ENCODE measurements around the gene JUND. TPM values are rescaled to one million over a fixed set of nuclear protein-coding genes. Genes with fewer than 3 reads are reported as not detected.

JUND gene
- polyA plus RNA-seq, 2 of the 4 experiments (the other 2 are of a cell fraction), result 65.1 to 68.9 TPM

Small RNA genes lying within 50 kb of the gene (small RNA-seq; reads per million reads assigned to genes)
- gene MIR3188, result 0 to 4.3 (median 0) reads per million in 6 experiments
- 0 reads per million in 6 experiments for gene RPL39P38

Other genes starting within 250 kb of the JUND start
- gene IL12RB1, start 194.7 kb downstream of the JUND start, polyA plus RNA-seq (2011; rRNA removed), result not detected in 2 replicates
- gene IL12RB1, start 194.7 kb downstream of the JUND start, polyA plus RNA-seq (2017; fragmentation: RNase III; extraction: RNeasy Plus Mini Kit Qiagen cat#74134 plus additional on column Dnase treatment), result not detected in 3 replicates
- gene MAST3, start 183.8 kb downstream of the JUND start, polyA plus RNA-seq (2011; rRNA removed), result 1.3 and 1.9 TPM in 2 replicates
- 2.0 to 2.5 TPM (median 2.0 TPM) in 3 replicates for gene MAST3, start 183.8 kb downstream of the JUND start, polyA plus RNA-seq (2017; fragmentation: RNase III; extraction: RNeasy Plus Mini Kit Qiagen cat#74134 plus additional on column Dnase treatment)
- gene PIK3R2, start 128.5 kb downstream of the JUND start, polyA plus RNA-seq (2011; rRNA removed), result 5.3 and 6.7 TPM in 2 replicates
- gene PIK3R2, start 128.5 kb downstream of the JUND start, polyA plus RNA-seq (2017; fragmentation: RNase III; extraction: RNeasy Plus Mini Kit Qiagen cat#74134 plus additional on column Dnase treatment), result 8.3 to 12.4 TPM (median 9.3 TPM) in 3 replicates
- 11.2 and 12.3 TPM in 2 replicates for gene IFI30, start 107.8 kb downstream of the JUND start, polyA plus RNA-seq (2011; rRNA removed)
- gene IFI30, start 107.8 kb downstream of the JUND start, polyA plus RNA-seq (2017; fragmentation: RNase III; extraction: RNeasy Plus Mini Kit Qiagen cat#74134 plus additional on column Dnase treatment), result 13.5 to 19.8 TPM (median 16.8 TPM) in 3 replicates
- 8.3 and 11.4 TPM in 2 replicates for gene MPV17L2, start 88.4 kb downstream of the JUND start, polyA plus RNA-seq (2011; rRNA removed)
- gene MPV17L2, start 88.4 kb downstream of the JUND start, polyA plus RNA-seq (2017; fragmentation: RNase III; extraction: RNeasy Plus Mini Kit Qiagen cat#74134 plus additional on column Dnase treatment), result 12.2 to 13.9 TPM (median 12.3 TPM) in 3 replicates
- 0.39 and 1.0 TPM in 2 replicates for gene RAB3A, start 77.6 kb downstream of the JUND start, polyA plus RNA-seq (2011; rRNA removed)
- gene RAB3A, start 77.6 kb downstream of the JUND start, polyA plus RNA-seq (2017; fragmentation: RNase III; extraction: RNeasy Plus Mini Kit Qiagen cat#74134 plus additional on column Dnase treatment), result 1.0 to 1.6 TPM (median 1.4 TPM) in 3 replicates
- 0.25 and 0.54 TPM in 2 replicates for gene PDE4C, start 55.2 kb downstream of the JUND start, polyA plus RNA-seq (2011; rRNA removed)
- 0.34 to 0.65 TPM (median 0.55 TPM) in 3 replicates for gene PDE4C, start 55.2 kb downstream of the JUND start, polyA plus RNA-seq (2017; fragmentation: RNase III; extraction: RNeasy Plus Mini Kit Qiagen cat#74134 plus additional on column Dnase treatment)
- gene IQCN, start 7.2 kb downstream of the JUND start, polyA plus RNA-seq (2011; rRNA removed), result 0.34 and 0.63 TPM in 2 replicates
- 0.49 to 0.64 TPM (median 0.50 TPM) in 3 replicates for gene IQCN, start 7.2 kb downstream of the JUND start, polyA plus RNA-seq (2017; fragmentation: RNase III; extraction: RNeasy Plus Mini Kit Qiagen cat#74134 plus additional on column Dnase treatment)
- gene LSM4, start 41.5 kb upstream of the JUND start, polyA plus RNA-seq (2011; rRNA removed), result 106 and 154 TPM in 2 replicates
- 169 to 180 TPM (median 171 TPM) in 3 replicates for gene LSM4, start 41.5 kb upstream of the JUND start, polyA plus RNA-seq (2017; fragmentation: RNase III; extraction: RNeasy Plus Mini Kit Qiagen cat#74134 plus additional on column Dnase treatment)
- gene PGPEP1, start 59.0 kb upstream of the JUND start, polyA plus RNA-seq (2011; rRNA removed), result 7.1 and 8.6 TPM in 2 replicates
- gene PGPEP1, start 59.0 kb upstream of the JUND start, polyA plus RNA-seq (2017; fragmentation: RNase III; extraction: RNeasy Plus Mini Kit Qiagen cat#74134 plus additional on column Dnase treatment), result 4.5 to 5.9 TPM (median 5.3 TPM) in 3 replicates
- 67.8 and 78.5 TPM in 2 replicates for gene GDF15, start 104.5 kb upstream of the JUND start, polyA plus RNA-seq (2011; rRNA removed)
- gene GDF15, start 104.5 kb upstream of the JUND start, polyA plus RNA-seq (2017; fragmentation: RNase III; extraction: RNeasy Plus Mini Kit Qiagen cat#74134 plus additional on column Dnase treatment), result 53.4 to 58.4 TPM (median 56.9 TPM) in 3 replicates
- not detected in 2 replicates for gene LRRC25, start 116.0 kb upstream of the JUND start, polyA plus RNA-seq (2011; rRNA removed)
- gene LRRC25, start 116.0 kb upstream of the JUND start, polyA plus RNA-seq (2017; fragmentation: RNase III; extraction: RNeasy Plus Mini Kit Qiagen cat#74134 plus additional on column Dnase treatment), result not detected in 3 replicates
- 5.4 and 6.9 TPM in 2 replicates for gene SSBP4, start 137.8 kb upstream of the JUND start, polyA plus RNA-seq (2011; rRNA removed)
- gene SSBP4, start 137.8 kb upstream of the JUND start, polyA plus RNA-seq (2017; fragmentation: RNase III; extraction: RNeasy Plus Mini Kit Qiagen cat#74134 plus additional on column Dnase treatment), result 37.8 to 43.2 TPM (median 41.5 TPM) in 3 replicates
- gene ISYNA1, start 156.5 kb upstream of the JUND start, polyA plus RNA-seq (2011; rRNA removed), result 17.6 and 18.0 TPM in 2 replicates
- 48.5 to 71.0 TPM (median 60.7 TPM) in 3 replicates for gene ISYNA1, start 156.5 kb upstream of the JUND start, polyA plus RNA-seq (2017; fragmentation: RNase III; extraction: RNeasy Plus Mini Kit Qiagen cat#74134 plus additional on column Dnase treatment)
- 1.1 and 1.6 TPM in 2 replicates for gene ELL, start 240.4 kb upstream of the JUND start, polyA plus RNA-seq (2011; rRNA removed)
- gene ELL, start 240.4 kb upstream of the JUND start, polyA plus RNA-seq (2017; fragmentation: RNase III; extraction: RNeasy Plus Mini Kit Qiagen cat#74134 plus additional on column Dnase treatment), result 3.6 to 3.8 TPM (median 3.7 TPM) in 3 replicates

Data from A549 (cell line).